Activated CD4-positive, alpha-beta T cell treated with anti-CD3 and anti-CD28 coated beads, Interleukin-2, amount 50 U/mL, for 16 hours (primary cell): Measurements from ENCODE around the gene DNPEP.
"Not testable (repeated sequence)": the region's sequence is repeated elsewhere in the genome, so short reads cannot be mapped to it uniquely, and the experiment has no call there.

Experiments
- DNase-seq: peaks from one replicate; pipeline ENCODE4 v3.0.0-alpha.2; 2020

Gene DNPEP

GRCh38 chr2:219398721-219399363, 11.1 kb upstream of the DNPEP start:
- no peak for DNase-seq

- no peak for DNase-seq
These were observed 9.2 kb upstream of the DNPEP start for GRCh38 chr2:219396863-219397457.

GRCh38 chr2:219395609-219396008, 7.9 kb upstream of the DNPEP start:
- DNase-seq: no peak

GRCh38 chr2:219395056-219395455, 7.3 kb upstream of the DNPEP start:
- DNase-seq: not testable (repeated sequence)

- DNase-seq: no peak
These were observed 5.0 kb upstream of the DNPEP start for GRCh38 chr2:219392754-219393153.

GRCh38 chr2:219388907-219389156, 1.1 kb upstream of the DNPEP start:
- no peak for DNase-seq

GRCh38 chr2:219388121-219388906, 602 bp upstream of the DNPEP start:
- peak; percentile 98 for DNase-seq

- DNase-seq: no peak
These were observed 1.0 kb downstream of the DNPEP start for GRCh38 chr2:219386532-219387280.

GRCh38 chr2:219385958-219386520, 1.7 kb downstream of the DNPEP start:
- no peak for DNase-seq

- no peak for DNase-seq
These were observed 2.9 kb downstream of the DNPEP start for GRCh38 chr2:219384859-219385258.

- DNase-seq: no peak
These were observed 3.5 kb downstream of the DNPEP start for GRCh38 chr2:219384083-219384713.

- no peak for DNase-seq
These were observed 6.3 kb downstream of the DNPEP start for GRCh38 chr2:219381448-219381847.

GRCh38 chr2:219380926-219381325, 6.8 kb downstream of the DNPEP start:
- no peak for DNase-seq

- DNase-seq: no peak
These were observed 9.4 kb downstream of the DNPEP start for GRCh38 chr2:219378163-219378851.

- no peak for DNase-seq
These were observed 18.3 kb downstream of the DNPEP start for GRCh38 chr2:219369447-219369861.

- no peak for DNase-seq
These were observed 19.0 kb downstream of the DNPEP start for GRCh38 chr2:219368690-219369191.

- DNase-seq: peak; percentile 45
These were observed 25.1 kb downstream of the DNPEP start for GRCh38 chr2:219362524-219363164.

- DNase-seq: no peak
These were observed 25.6 kb downstream of the DNPEP start for GRCh38 chr2:219362072-219362471.

- DNase-seq: no peak
These were observed 29.3 kb downstream of the DNPEP start for GRCh38 chr2:219358170-219359075.

GRCh38 chr2:219356834-219357233, 30.9 kb downstream of the DNPEP start:
- DNase-seq: no peak
